Peyer's patch (tissue), 4 donors: ENCODE results near the gene BTAF1. TPM values are rescaled to one million over a fixed set of nuclear protein-coding genes. Genes with fewer than 3 reads are reported as not detected.

Experiments
- DNase-seq, 3 donors: peaks; one replicate each; pipeline ENCODE4 v3.0.0-alpha.2; 2017 to 2019
- H3K27ac ChIP-seq, 4 donors: fragments of 200-600 bp; sonication (generic); one replicate each; pipeline ENCODE4 v1.5.1; 2016 to 2019
- H3K27me3 ChIP-seq, 2 donors: fragments of 200-600 bp; sonication (generic); one replicate each; pipeline ENCODE4 v1.5.1; 2019
- H3K36me3 ChIP-seq, 3 donors: fragments of 200-600 bp; sonication (generic); one replicate each; pipeline ENCODE4 v1.5.1; 2016 to 2019
- H3K4me1 ChIP-seq, 4 donors: fragments of 200-600 bp; sonication (generic); one replicate each; pipeline ENCODE4 v1.5.1; 2016 to 2019
- H3K4me3 ChIP-seq, 4 donors: fragments of 200-600 bp; sonication (generic); 1 replicate in 3 of 4; 2 replicates in 1 of 4; pipeline ENCODE4 v1.5.1; 2016 to 2019; ENCODE audit warnings: mild to moderate bottlenecking in 1 of 4
- H3K9me3 ChIP-seq, 4 donors: fragments of 200-600 bp; sonication (generic); one replicate each; pipeline ENCODE4 v1.5.1; 2016 to 2019; ENCODE audit warnings: mild to moderate bottlenecking in 1 of 4
- CTCF ChIP-seq, 6 experiments: fragments of 450-650 bp in 4 of 6; fragments of 200-600 bp in 2 of 6; sonication (generic) in 1 of 6; IDR thresholded peaks; one replicate each; pipeline ENCODE4 v1.5.1; 2017 to 2019; ENCODE audit warnings: antibody characterized with exemption in 6 of 6, mild to moderate bottlenecking in 3 of 6, moderate library complexity in 1 of 6
- POLR2A ChIP-seq, 2 donors: fragments of 450-650 bp; IDR thresholded peaks; one replicate each; pipeline ENCODE4 v1.5.1; 2017; ENCODE audit warnings: antibody characterized with exemption in 2 of 2, mild to moderate bottlenecking in 2 of 2, moderate library complexity in 2 of 2
- total RNA-seq, 4 donors: library from RNA; depleted of rRNA; stranded (reverse); fragments of >200 nt; gene quantifications; one replicate each; pipeline ENCODE4 v1.1.0, GENCODE V29; 2016

BTAF1 gene
- total RNA-seq, 4 donors from 2014 or later, result 37.0 to 60.2 (median 45.4) TPM

- no peaks in the 10 kb centered on the region for H3K27me3 ChIP-seq
- H3K36me3 ChIP-seq, result peaks cover 0 to 16% (median 0%) of the 10 kb centered on the region in 3 donors
- H3K4me3 ChIP-seq, result no peak overlapping the region
- no peaks in the 10 kb centered on the region for H3K4me1 ChIP-seq
- no peak overlapping the region for H3K27ac ChIP-seq
- TF ChIP-seq POLR2A (IDR thresholded peaks at IDR 0.05) (no peak), CTCF (IDR thresholded peaks at IDR 0.05) (no peak)
- DNase-seq, result no peak
- H3K9me3 ChIP-seq, result no peaks in the 10 kb centered on the region
Observed at GRCh38 chr10:92052741-92053140, 129.2 kb downstream of the BTAF1 start.

DNA sequence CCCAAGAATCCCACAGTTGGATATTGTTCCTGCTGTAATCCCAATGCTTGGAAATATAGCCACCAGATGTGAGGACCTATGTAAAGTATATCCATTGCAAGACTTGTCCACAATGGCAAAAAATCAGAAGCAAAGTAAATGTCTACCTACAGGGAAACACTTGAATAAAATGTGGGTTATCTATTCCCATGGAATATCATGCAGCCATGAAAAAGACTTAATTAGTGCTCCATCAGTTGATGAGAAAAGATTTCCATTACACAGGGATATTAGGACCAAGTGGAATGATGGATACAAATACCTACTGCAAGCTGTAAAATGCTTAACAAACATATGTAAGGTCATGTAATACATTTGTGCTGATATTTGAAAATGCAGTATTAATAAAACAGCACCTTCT is 131.2 kb downstream of the BTAF1 start:
- Histone ChIP-seq H3K27ac (no peak overlapping the region), H3K9me3 (no peaks in the 10 kb centered on the region), H3K4me1 (no peaks in the 10 kb centered on the region), H3K36me3 (peaks cover 0 to 16% (median 0%) of the 10 kb centered on the region in 3 donors), H3K4me3 (no peak overlapping the region), H3K27me3 (no peaks in the 10 kb centered on the region)
- no peak for DNase-seq
- no peak for TF ChIP-seq CTCF (IDR thresholded peaks at IDR 0.05)

DNA sequence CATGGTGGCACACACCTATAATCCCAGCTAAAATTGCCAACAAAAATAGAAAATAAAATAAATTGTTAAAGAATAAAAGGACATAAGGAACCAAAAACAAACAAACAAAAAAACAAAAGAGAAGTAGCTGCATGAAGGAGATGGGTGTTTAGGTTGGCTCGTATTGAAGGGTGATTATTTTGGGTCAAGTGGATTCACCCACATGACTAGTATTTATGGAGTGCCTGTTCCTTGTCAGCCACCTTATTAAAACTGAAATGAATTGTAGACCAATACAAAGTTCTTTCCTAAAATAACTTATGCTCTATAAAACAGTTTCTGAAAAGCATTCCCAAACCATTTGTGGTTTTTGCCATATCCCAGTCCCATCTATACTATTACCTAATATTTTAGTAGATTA is 138.7 kb downstream of the BTAF1 start:
- H3K9me3 ChIP-seq, result no peaks in the 10 kb centered on the region
- H3K36me3 ChIP-seq, result no peaks in the 10 kb centered on the region
- no peak for DNase-seq
- no peaks in the 10 kb centered on the region for H3K27me3 ChIP-seq
- no peak overlapping the region for H3K27ac ChIP-seq
- TF ChIP-seq CTCF (IDR thresholded peaks at IDR 0.05) (no peak), POLR2A (IDR thresholded peaks at IDR 0.05) (no peak)
- no peaks in the 10 kb centered on the region for H3K4me1 ChIP-seq
- H3K4me3 ChIP-seq, result no peak overlapping the region

GRCh38 chr10:92064506-92064905 is 140.9 kb downstream of the BTAF1 start:
- H3K4me1 ChIP-seq, result no peaks in the 10 kb centered on the region
- H3K36me3 ChIP-seq, result no peaks in the 10 kb centered on the region
- no peak overlapping the region for H3K27ac ChIP-seq
- no peaks in the 10 kb centered on the region for H3K27me3 ChIP-seq
- no peak for TF ChIP-seq CTCF (IDR thresholded peaks at IDR 0.05)
- DNase-seq, result no peak
- no peak overlapping the region for H3K4me3 ChIP-seq
- H3K9me3 ChIP-seq, result no peaks in the 10 kb centered on the region

GRCh38 chr10:92066386-92066785 is 142.8 kb downstream of the BTAF1 start:
- Histone ChIP-seq H3K9me3 (no peaks in the 10 kb centered on the region), H3K27ac (no peak overlapping the region), H3K36me3 (no peaks in the 10 kb centered on the region), H3K27me3 (no peaks in the 10 kb centered on the region), H3K4me3 (no peak overlapping the region), H3K4me1 (no peaks in the 10 kb centered on the region)
- TF ChIP-seq POLR2A (IDR thresholded peaks at IDR 0.05) (no peak), CTCF (IDR thresholded peaks at IDR 0.05) (no peak)
- DNase-seq, result no peak

DNA sequence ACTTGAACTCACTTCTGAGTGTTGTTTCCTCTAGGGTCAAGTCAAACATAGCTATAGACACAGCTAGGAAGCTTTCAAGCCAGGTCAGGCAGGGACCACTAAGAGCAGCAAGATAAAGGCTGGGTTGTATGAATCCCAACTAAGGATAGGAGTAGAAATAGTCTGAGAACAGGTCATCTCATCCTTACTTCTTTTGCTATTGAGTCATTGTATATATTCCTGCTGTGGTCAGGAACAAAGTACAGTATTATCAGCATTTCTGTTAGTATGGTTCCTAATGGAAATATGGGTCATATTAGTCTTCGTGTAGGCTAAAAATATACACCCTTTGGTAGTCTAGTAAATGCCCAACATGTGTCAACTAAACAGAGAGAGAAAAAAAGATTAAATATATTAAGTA is 145.3 kb downstream of the BTAF1 start:
- Histone ChIP-seq H3K36me3 (no peaks in the 10 kb centered on the region), H3K27me3 (no peaks in the 10 kb centered on the region), H3K27ac (no peak overlapping the region), H3K4me3 (no peak overlapping the region), H3K9me3 (no peaks in the 10 kb centered on the region), H3K4me1 (no peaks in the 10 kb centered on the region)
- TF ChIP-seq POLR2A (IDR thresholded peaks at IDR 0.05), result no peak
- no peak for DNase-seq
